Measurements from ENCODE around the gene COL26A1. TPM values are rescaled to one million over a fixed set of nuclear protein-coding genes. Genes with fewer than 3 reads are reported as not detected.

Gene COL26A1
- total RNA-seq, 1 experiment from 2014 or later, result 42.6 TPM

GRCh38 chr7:101494602-101495329 is 132.1 kb downstream of the COL26A1 start:
- H3K4me2 ChIP-seq (ENCODE audit: insufficient read depth, insufficient read length, low read length), result peak overlapping the region; percentile 9
- no peaks in the 10 kb centered on the region for H3K9me3 ChIP-seq (ENCODE audit: control insufficient read depth, low read depth, low read length)
- WGBS (ENCODE audit: extremely low coverage, insufficient read length, low lambda C conversion rate), result no CpG with 5 or more reads among the region's 15 CpGs

More at GRCh38 chr7:101494602-101495329, 132.1 kb downstream of the COL26A1 start:
- no peak overlapping the region for H2BK12ac ChIP-seq (ENCODE audit: insufficient read length, low read depth, low read length)
- H4K20me1 ChIP-seq (ENCODE audit: control insufficient read depth, insufficient read depth, insufficient read length), result no peaks in the 10 kb centered on the region
- H3K27ac Mint-ChIP-seq, result peak overlapping the region; percentile 83 to 92 (median 91); a peak in 6 of 7 replicates
- H3K79me1 ChIP-seq (ENCODE audit: insufficient read depth, low read depth, low read length, poor library complexity, severe bottlenecking), result no peaks in the 10 kb centered on the region
- no peaks in the 10 kb centered on the region for H3K23me2 ChIP-seq (ENCODE audit: insufficient read length, low read depth, low read length, poor library complexity, severe bottlenecking)
- no peak overlapping the region for H3K27ac ChIP-seq (ENCODE audit: insufficient read length, low read depth, low read length)
- H2BK5ac ChIP-seq (ENCODE audit: insufficient read length, low read length), result no peak overlapping the region
- no peak overlapping the region for H2AFZ ChIP-seq (ENCODE audit: low read length)
- no peak overlapping the region for H2BK120ac ChIP-seq (ENCODE audit: low read depth, low read length, poor library complexity, severe bottlenecking)
- H4K5ac ChIP-seq (ENCODE audit: insufficient read length, low read depth, low read length), result no peak overlapping the region
- no peak overlapping the region for H4K8ac ChIP-seq (replicated peaks; ENCODE audit: insufficient read length, low read depth, low read length)
- peak; percentile 69 for DNase-seq
- no peak overlapping the region for H2AK5ac ChIP-seq (ENCODE audit: insufficient read length, low read length)
- no peak overlapping the region for H3T11ph ChIP-seq (ENCODE audit: low read length)
- peaks cover 3% of the 10 kb centered on the region; the same call in 1 of the 2 replicates for H3K4me1 ChIP-seq (ENCODE audit: insufficient read depth, low read length)
- no peak overlapping the region for H3K56ac ChIP-seq (ENCODE audit: insufficient read length, low read depth, low read length)
- H3K4me3 Mint-ChIP-seq, result 0 out of 5 replicates have a peak overlapping the region, but pooled peaks of 1 of the 2 experiments have one; percentile 32
- H3K4me1 Mint-ChIP-seq, result peaks cover 29 to 40% of the 10 kb centered on the region in 2 experiments
- no peaks in the 10 kb centered on the region for H3K79me2 ChIP-seq (ENCODE audit: insufficient read depth, low read length)
- H2BK20ac ChIP-seq (ENCODE audit: low read depth, low read length, poor library complexity, severe bottlenecking), result no peak overlapping the region
- no peaks in the 10 kb centered on the region for H3K27me3 Mint-ChIP-seq (ENCODE audit: low read depth)
- H3K14ac ChIP-seq (ENCODE audit: insufficient read depth, low read length), result 0 out of 2 replicates have a peak overlapping the region, but pooled peaks have one; percentile 9
- H3K9me3 Mint-ChIP-seq, result no peaks in the 10 kb centered on the region
- H3K18ac ChIP-seq (ENCODE audit: insufficient read length, low read depth, low read length), result peak overlapping the region; percentile 65
- no peak overlapping the region for H4K91ac ChIP-seq (ENCODE audit: insufficient read length, low read depth, low read length)
- H2BK15ac ChIP-seq (ENCODE audit: low read depth, low read length), result no peak overlapping the region
- no peak for TF ChIP-seq CTCF (conservative IDR thresholded peaks at IDR 0.05)
- no peaks in the 10 kb centered on the region for H3K27me3 ChIP-seq (ENCODE audit: insufficient read depth, low read length)
- H3K36me3 Mint-ChIP-seq (ENCODE audit: insufficient read depth in 1 of 3, low read depth in 3 of 3), result peaks cover 2 to 9% (median 6%) of the 10 kb centered on the region in 3 experiments; a peak in 5 of 7 replicates
- H3K9ac ChIP-seq (ENCODE audit: extremely low read depth, insufficient read length, low read length), result no peak overlapping the region
- H3K4ac ChIP-seq (ENCODE audit: low read depth, low read length), result no peak overlapping the region
- H3K23ac ChIP-seq (ENCODE audit: insufficient read length, low read depth, low read length), result no peak overlapping the region
